CD14-positive monocyte (primary cell): Measurements from ENCODE around the gene RAF1. TPM values are rescaled to one million over a fixed set of nuclear protein-coding genes. Genes with fewer than 3 reads are reported as not detected.
A peak's percentile ranks its signal among the peaks of the same experiment; 100 is the strongest.

Source experiments
- DNase-seq, 3 donors: peaks; one replicate each; pipeline ENCODE4 v3.0.0-alpha.2; 2011 to 2022
- H2AFZ ChIP-seq: 2 replicates; pipeline ENCODE4 v1.6.0; 2012; ENCODE audit warnings: mild to moderate bottlenecking, low read depth, low read length, inconsistent platforms; ENCODE audit not compliant: insufficient read depth, poor library complexity, severe bottlenecking
- H3K27ac ChIP-seq, 2 donors: 1 replicate in 1 of 2; 2 replicates in 1 of 2; pipeline ENCODE4 v1.5.1; 2012 to 2013; ENCODE audit warnings: low read length in 2 of 2, control low read depth in 1 of 2, inconsistent platforms in 1 of 2, low read depth in 1 of 2, mild to moderate bottlenecking in 1 of 2
- H3K27me3 ChIP-seq, 2 donors: one replicate each; pipeline versions ENCODE4 v1.6.0 to v1.6.1; 2011 to 2013; ENCODE audit warnings: low read length in 2 of 2; ENCODE audit not compliant: control insufficient read depth in 2 of 2, insufficient read depth in 2 of 2
- H3K36me3 ChIP-seq, 2 donors: replicated peaks in 1 of 2; 1 replicate in 1 of 2; 2 replicates in 1 of 2; pipeline versions ENCODE4 v1.5.1 to v1.6.1; 2012 to 2013; ENCODE audit warnings: low read length in 2 of 2, control low read depth in 1 of 2, inconsistent platforms in 1 of 2, mild to moderate bottlenecking in 1 of 2; ENCODE audit not compliant: insufficient read depth in 2 of 2, control insufficient read depth in 1 of 2
- H3K4me1 ChIP-seq, 2 donors: 1 replicate in 1 of 2; 2 replicates in 1 of 2; pipeline versions ENCODE4 v1.5.1 to v1.6.1; 2012 to 2013; ENCODE audit warnings: low read length in 2 of 2, control low read depth in 1 of 2, inconsistent platforms in 1 of 2, mild to moderate bottlenecking in 1 of 2, moderate library complexity in 1 of 2; ENCODE audit not compliant: insufficient read depth in 2 of 2, control insufficient read depth in 1 of 2
- H3K4me2 ChIP-seq: replicated peaks from 2 replicates; pipeline ENCODE3; 2012; ENCODE audit warnings: low read length, moderate library complexity, mild to moderate bottlenecking; ENCODE audit not compliant: poor library complexity, severe bottlenecking; ENCODE audit errors: extremely low read depth
- H3K4me3 ChIP-seq, 3 experiments: fragments of 200-600 bp in 1 of 3; sonication (generic) in 1 of 3; replicated peaks in 1 of 3; 1 replicate in 2 of 3; 2 replicates in 1 of 3; pipeline ENCODE4 v1.5.1; 2011 to 2013; ENCODE audit warnings: low read length in 3 of 3, mild to moderate bottlenecking in 3 of 3, control low read depth in 2 of 3, low read depth in 2 of 3, inconsistent platforms in 1 of 3, moderate library complexity in 1 of 3
- H3K79me2 ChIP-seq: 2 replicates; pipeline ENCODE4 v1.6.0; 2012; ENCODE audit warnings: mild to moderate bottlenecking, control low read depth, inconsistent platforms, low read length, moderate library complexity; ENCODE audit not compliant: insufficient read depth
- H3K9ac ChIP-seq: 2 replicates; pipeline ENCODE4 v1.6.0; 2017; ENCODE audit warnings: low read length, mild to moderate bottlenecking; ENCODE audit not compliant: insufficient read depth, poor library complexity, severe bottlenecking
- H3K9me3 ChIP-seq, 2 donors: replicated peaks in 1 of 2; 1 replicate in 1 of 2; 2 replicates in 1 of 2; pipeline versions ENCODE4 v1.5.1 to v1.6.1; 2012 to 2013; ENCODE audit warnings: low read length in 2 of 2, control low read depth in 1 of 2; ENCODE audit not compliant: control insufficient read depth in 1 of 2, insufficient read depth in 1 of 2
- H4K20me1 ChIP-seq: 2 replicates; pipeline ENCODE4 v1.6.0; 2012; ENCODE audit warnings: mild to moderate bottlenecking, low read length, control low read depth, moderate library complexity; ENCODE audit not compliant: insufficient read depth
- H3K27ac Mint-ChIP-seq, 7 donors: one replicate each; pipeline ENCODE4 v1.8.0; 2020; ENCODE audit warnings: mild to moderate bottlenecking in 7 of 7, mixed read lengths in 7 of 7, moderate library complexity in 6 of 7, inconsistent platforms in 2 of 7
- H3K27me3 Mint-ChIP-seq, 3 donors: one replicate each; pipeline ENCODE4 v1.8.0; 2021 to 2022; ENCODE audit warnings: low read depth in 3 of 3, mild to moderate bottlenecking in 3 of 3, mixed read lengths in 3 of 3, moderate library complexity in 3 of 3, inconsistent platforms in 1 of 3
- H3K36me3 Mint-ChIP-seq, 2 donors: one replicate each; pipeline ENCODE4 v1.8.0; 2020; ENCODE audit warnings: mixed read lengths in 2 of 2, inconsistent platforms in 1 of 2, mild to moderate bottlenecking in 1 of 2
- H3K4me1 Mint-ChIP-seq: one replicate; pipeline ENCODE4 v1.8.0; 2020; ENCODE audit warnings: mild to moderate bottlenecking, mixed read lengths
- H3K4me3 Mint-ChIP-seq, 2 donors: one replicate each; pipeline ENCODE4 v1.8.0; 2020; ENCODE audit warnings: mild to moderate bottlenecking in 2 of 2, mixed read lengths in 2 of 2, moderate library complexity in 1 of 2
- H3K9me3 Mint-ChIP-seq, 7 donors: one replicate each; pipeline ENCODE4 v1.8.0; 2020 to 2022; ENCODE audit warnings: mixed read lengths in 7 of 7, mild to moderate bottlenecking in 6 of 7, moderate library complexity in 6 of 7, inconsistent platforms in 2 of 7
- CTCF ChIP-seq: fragments of 200-600 bp; IDR thresholded peaks from one replicate; pipeline ENCODE4 v1.8.0; 2022; ENCODE audit warnings: antibody characterized with exemption, mild to moderate bottlenecking
- WGBS: methylation state at CpG from one replicate; pipeline ENCODE4 v1.1.5; 2013; ENCODE audit warnings: missing lambda C conversion rate; ENCODE audit not compliant: insufficient coverage; 5-methylcytosine and 5-hydroxymethylcytosine counted together
- intact Hi-C, 2 donors: fragments of 100-400 bp; cut with micrococcal nuclease; formaldehyde crosslinking; loops; one replicate each; pipeline versions ENCODE4 v1.15.0 to v1.15.1; 2023
- polyA plus RNA-seq, 3 donors: library from polyadenylated mRNA; depleted of rRNA in 1 of 3; unstranded in 2 of 3; stranded (reverse) in 1 of 3; fragments of 300-500 nt in 2 of 3; fragments of >200 nt in 1 of 3; fragmentation: Illumina TruSeq in 2 of 3; gene quantifications; 1 replicate in 2 of 3; 2 replicates in 1 of 3; pipeline ENCODE4 v1.2.3, GENCODE V29; 2012 to 2021

RAF1 gene
- polyA plus RNA-seq, 3 donors = 73.0 to 181 (median 79.5) TPM

DNA sequence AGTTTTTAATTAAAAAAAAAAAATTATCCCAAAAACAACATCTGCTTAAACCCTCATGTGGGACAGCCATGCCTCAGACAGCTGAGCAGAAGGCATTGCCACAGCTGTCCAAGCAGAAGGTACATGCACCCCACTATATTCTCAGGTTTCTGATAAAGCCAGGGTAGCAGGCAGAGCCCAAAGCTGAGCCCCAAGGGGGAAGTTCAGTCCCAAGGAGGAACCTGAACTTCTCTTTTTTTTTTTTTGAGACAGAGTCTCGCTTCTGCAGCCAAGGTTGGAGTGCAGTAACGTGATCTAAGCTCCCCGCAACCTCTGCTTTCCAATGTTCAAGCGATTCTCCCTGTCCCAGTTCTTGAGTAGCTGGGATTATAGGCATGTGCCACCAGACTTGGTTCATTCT, 73.8 kb downstream of the RAF1 start:
- H3K4me1 ChIP-seq = peaks cover 13 to 15% of the 10 kb centered on the region in 2 donors
- peak; percentile 44 to 64 (median 60) for DNase-seq
- H3K36me3 ChIP-seq = peaks cover 84 to 95% of the 10 kb centered on the region in 2 donors
- no peaks in the 10 kb centered on the region for H3K27me3 ChIP-seq
- H3K27ac ChIP-seq = peak overlapping the region; percentile 36 to 73
- no peak overlapping the region for H3K9ac ChIP-seq
- Mint-ChIP-seq H3K9me3 (peaks cover 0 to 1% (median 0%) of the 10 kb centered on the region in 7 donors), H3K36me3 (peaks cover 77 to 88% of the 10 kb centered on the region in 2 donors), H3K4me1 (peaks cover 18% of the 10 kb centered on the region), H3K27ac (peak overlapping the region; percentile 7 to 91 (median 76)), H3K4me3 (no peak overlapping the region), H3K27me3 (no peaks in the 10 kb centered on the region)
- H3K4me3 ChIP-seq = no peak overlapping the region
- H3K79me2 ChIP-seq = peaks cover 13% of the 10 kb centered on the region
- H3K4me2 ChIP-seq = no peak overlapping the region
- no peaks in the 10 kb centered on the region for H3K9me3 ChIP-seq
- peaks cover 72% of the 10 kb centered on the region for H4K20me1 ChIP-seq
- WGBS = no CpG with 5 or more reads among the region's 4 CpGs
- no peak for TF ChIP-seq CTCF
- H2AFZ ChIP-seq = no peak overlapping the region
- intact Hi-C loops = no loop called here

DNA sequence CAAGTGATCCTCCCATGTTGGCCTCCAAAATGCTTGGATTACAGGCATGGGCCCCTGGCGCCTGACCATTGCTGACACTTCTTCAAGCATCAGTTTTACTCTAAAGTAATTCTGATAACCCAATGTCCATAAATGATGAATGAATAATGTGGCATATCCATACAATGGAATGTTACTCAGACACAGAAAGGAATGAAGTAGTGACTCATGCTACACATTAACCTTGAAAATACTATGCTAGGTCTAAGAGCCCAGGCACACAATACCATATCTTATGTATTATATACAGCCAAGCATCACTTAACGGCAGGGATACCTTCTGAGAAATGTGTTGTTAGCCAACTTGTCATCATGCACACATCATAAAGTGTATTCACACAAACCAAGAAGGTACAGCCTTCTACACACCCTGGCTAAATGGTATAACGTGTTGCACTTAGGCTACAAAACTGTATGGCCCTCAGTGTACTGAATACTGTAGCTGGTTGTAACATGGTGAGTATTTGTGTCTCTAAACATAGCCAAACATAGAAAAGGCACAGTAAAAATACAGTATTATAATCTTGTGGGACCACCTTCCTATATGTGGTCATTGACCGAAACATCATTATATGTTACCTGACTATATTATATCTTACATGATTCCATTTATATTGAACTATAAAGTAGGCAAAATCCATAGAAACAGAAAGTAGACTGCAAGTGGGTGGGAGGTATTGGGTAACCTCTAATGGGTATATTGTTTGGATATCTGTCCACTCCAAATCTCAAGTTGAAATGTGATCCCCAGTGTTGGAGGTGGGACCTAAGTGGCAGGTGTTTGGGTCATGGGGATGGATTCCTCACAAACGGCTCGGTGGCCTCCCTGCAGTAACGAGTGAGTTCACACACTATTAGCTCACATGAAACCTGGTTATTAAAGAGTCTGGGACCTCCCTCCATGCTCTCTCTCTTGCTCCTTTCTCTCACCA, 75.6 kb downstream of the RAF1 start:
- H3K4me1 Mint-ChIP-seq = peaks cover 18% of the 10 kb centered on the region
- no peak for DNase-seq
- Histone ChIP-seq H3K9me3 (no peaks in the 10 kb centered on the region), H3K4me3 (no peak overlapping the region), H3K4me1 (peaks cover 13 to 15% of the 10 kb centered on the region in 2 donors), H3K27me3 (no peaks in the 10 kb centered on the region), H3K9ac (no peak overlapping the region), H3K4me2 (no peak overlapping the region), H3K79me2 (peaks cover 9% of the 10 kb centered on the region), H3K36me3 (peaks cover 84 to 95% of the 10 kb centered on the region in 2 donors), H4K20me1 (peaks cover 73% of the 10 kb centered on the region), H2AFZ (no peak overlapping the region), H3K27ac (peak overlapping the region in 1 of 2 donors; percentile 44)
- no peak overlapping the region for H3K4me3 Mint-ChIP-seq
- peaks cover 0 to 1% (median 0%) of the 10 kb centered on the region in 7 donors for H3K9me3 Mint-ChIP-seq
- H3K27me3 Mint-ChIP-seq = no peaks in the 10 kb centered on the region
- peaks cover 76 to 87% of the 10 kb centered on the region in 2 donors for H3K36me3 Mint-ChIP-seq
- WGBS = 100% methylated on average over 1 of the region's 7 CpGs
- H3K27ac Mint-ChIP-seq = peak overlapping the region in 2 of 7 donors; percentile 43 to 70
- no peak for TF ChIP-seq CTCF
- intact Hi-C loops = no loop called here
